ENCODE measurements around the gene TRAPPC14.

Gene TRAPPC14

DNA sequence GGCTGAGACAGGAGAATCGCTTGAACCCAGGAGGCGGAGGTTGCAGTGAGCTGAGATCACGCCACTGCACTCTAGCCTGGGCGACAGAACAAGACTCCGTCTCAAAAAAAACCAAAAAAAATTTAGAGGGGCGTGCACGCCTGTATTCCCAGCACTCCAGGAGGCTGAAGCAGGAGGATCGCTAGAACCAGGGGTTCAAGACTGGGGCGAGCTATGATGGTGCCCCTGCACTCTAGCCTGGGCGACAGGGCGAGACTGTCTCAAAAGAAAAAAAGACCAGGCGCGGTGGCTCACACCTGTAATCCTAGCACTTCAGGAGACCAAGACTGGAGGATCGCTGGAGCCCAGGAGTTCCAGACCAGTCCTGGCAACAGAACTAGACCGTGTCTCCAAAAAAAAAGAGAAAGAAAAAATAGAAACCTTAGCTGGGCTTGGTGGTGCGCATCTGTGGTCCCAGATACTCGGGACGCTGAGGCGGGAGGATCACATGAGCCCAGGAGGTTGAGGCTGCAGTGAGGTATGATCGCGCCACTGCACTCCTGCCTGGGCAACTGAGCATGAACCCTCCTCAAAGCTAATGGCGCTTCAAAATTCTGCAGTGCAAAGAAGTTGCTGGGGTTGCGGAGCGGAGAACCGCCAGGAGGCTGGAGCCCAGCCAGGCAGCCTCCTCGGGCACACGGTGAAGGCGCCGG lies 32.1 kb downstream of the TRAPPC14 start (continued):
- TF ChIP-seq ZNF600 (tag by site-specific recombination; IDR thresholded peaks at IDR 0.05), result peak; percentile 47; the same call in 1 of the 2 replicates
- TF ChIP-seq ZNF391 (tag by site-specific recombination; IDR thresholded peaks at IDR 0.05; ENCODE audit: borderline replicate concordance, low read depth), result 0 out of 2 replicates have a peak, but pooled peaks have one; percentile 14
- TF ChIP-seq, protein P1, sequence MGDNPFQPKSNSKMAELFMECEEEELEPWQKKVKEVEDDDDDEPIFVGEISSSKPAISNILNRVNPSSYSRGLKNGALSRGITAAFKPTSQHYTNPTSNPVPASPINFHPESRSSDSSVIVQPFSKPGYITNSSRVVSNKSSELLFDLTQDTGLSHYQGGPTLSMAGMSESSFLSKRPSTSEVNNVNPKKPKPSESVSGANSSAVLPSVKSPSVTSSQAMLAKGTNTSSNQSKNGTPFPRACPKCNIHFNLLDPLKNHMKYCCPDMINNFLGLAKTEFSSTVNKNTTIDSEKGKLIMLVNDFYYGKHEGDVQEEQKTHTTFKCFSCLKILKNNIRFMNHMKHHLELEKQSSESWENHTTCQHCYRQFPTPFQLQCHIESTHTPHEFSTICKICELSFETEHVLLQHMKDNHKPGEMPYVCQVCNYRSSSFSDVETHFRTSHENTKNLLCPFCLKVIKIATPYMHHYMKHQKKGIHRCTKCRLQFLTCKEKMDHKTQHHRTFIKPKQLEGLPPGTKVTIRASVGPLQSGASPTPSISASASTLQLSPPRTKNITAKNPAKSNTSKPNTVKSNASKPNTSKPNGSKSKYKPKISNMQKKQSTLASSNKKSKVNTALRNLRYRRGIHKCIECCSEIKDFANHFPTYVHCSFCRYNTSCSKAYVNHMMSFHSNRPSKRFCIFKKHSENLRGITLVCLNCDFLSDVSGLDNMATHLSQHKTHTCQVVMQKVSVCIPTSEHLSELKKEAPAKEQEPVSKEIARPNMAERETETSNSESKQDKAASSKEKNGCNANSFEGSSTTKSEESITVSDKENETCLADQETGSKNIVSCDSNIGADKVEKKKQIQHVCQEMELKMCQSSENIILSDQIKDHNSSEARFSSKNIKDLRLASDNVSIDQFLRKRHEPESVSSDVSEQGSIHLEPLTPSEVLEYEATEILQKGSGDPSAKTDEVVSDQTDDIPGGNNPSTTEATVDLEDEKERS (tag by site-specific recombination; IDR thresholded peaks at IDR 0.05), result peak; percentile 11; the same call in 1 of the 2 replicates
- TF ChIP-seq, protein P2, sequence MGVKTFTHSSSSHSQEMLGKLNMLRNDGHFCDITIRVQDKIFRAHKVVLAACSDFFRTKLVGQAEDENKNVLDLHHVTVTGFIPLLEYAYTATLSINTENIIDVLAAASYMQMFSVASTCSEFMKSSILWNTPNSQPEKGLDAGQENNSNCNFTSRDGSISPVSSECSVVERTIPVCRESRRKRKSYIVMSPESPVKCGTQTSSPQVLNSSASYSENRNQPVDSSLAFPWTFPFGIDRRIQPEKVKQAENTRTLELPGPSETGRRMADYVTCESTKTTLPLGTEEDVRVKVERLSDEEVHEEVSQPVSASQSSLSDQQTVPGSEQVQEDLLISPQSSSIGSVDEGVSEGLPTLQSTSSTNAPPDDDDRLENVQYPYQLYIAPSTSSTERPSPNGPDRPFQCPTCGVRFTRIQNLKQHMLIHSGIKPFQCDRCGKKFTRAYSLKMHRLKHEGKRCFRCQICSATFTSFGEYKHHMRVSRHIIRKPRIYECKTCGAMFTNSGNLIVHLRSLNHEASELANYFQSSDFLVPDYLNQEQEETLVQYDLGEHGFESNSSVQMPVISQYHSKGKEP (tag by site-specific recombination; IDR thresholded peaks at IDR 0.05), result peak; percentile 43; the same call in 1 of the 2 replicates

DNA sequence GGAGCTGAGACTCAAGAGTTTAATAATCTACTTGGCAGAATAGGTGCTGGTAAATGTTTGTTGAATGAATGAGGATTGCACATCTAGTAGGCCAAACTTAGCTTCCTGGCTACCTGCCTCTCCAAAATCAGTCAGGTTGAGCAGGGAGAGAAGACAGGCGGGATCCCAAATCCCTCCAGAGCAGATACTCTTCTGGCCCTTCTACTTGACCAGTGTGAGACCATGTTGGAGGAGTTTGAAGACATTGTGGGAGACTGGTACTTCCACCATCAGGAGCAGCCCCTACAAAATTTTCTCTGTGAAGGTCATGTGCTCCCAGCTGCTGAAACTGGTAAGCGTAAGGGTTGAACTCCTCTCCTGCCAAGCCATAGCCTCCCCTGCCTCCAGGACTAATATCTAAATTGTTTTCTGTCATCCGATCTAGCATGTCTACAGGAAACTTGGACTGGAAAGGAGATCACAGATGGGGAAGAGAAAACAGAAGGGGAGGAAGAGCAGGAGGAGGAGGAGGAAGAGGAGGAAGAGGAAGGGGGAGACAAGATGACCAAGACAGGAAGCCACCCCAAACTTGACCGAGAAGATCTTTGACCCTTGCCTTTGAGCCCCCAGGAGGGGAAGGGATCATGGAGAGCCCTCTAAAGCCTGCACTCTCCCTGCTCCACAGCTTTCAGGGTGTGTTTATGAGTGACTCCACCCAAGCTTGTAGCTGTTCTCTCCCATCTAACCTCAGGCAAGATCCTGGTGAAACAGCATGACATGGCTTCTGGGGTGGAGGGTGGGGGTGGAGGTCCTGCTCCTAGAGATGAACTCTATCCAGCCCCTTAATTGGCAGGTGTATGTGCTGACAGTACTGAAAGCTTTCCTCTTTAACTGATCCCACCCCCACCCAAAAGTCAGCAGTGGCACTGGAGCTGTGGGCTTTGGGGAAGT lies 34.0 kb downstream of the TRAPPC14 start:
- Histone ChIP-seq H3K9me3 (ENCODE audit: control insufficient read depth, insufficient read depth, low read depth, low read length) (no peaks in the 10 kb centered on the region), H3K27ac (ENCODE audit: extremely low read depth, low read depth, low read length) (no peak overlapping the region), H3K4me1 (ENCODE audit: control insufficient read depth, insufficient read depth, low read length) (peaks cover 3% of the 10 kb centered on the region), H3K4me3 (ENCODE audit: low read depth, low read length) (no peak overlapping the region), H3K36me3 (ENCODE audit: control insufficient read depth in 2 of 2, insufficient read depth in 1 of 2, low read length in 2 of 2) (peaks cover 0 to 13% of the 10 kb centered on the region in 2 experiments; a peak in 2 of 3 replicates)
- ChIA-PET CTCF (interaction anchor here (0.6 to 1.1 kb wide), 9 partner anchors 8 to 611 kb away, joined by 3 to 5 read pairs (median 4); no protein-coding TSS in a partner anchor), POLR2A (interaction anchor here (0.7 to 8.4 kb wide), 3 partner anchors 23 to 305 kb away, joined by 4 to 81 read pairs (median 4); partner anchors contain the start of genes AP4M1, MCM7 and MEPCE)
- TF ChIP-seq, protein P3, sequence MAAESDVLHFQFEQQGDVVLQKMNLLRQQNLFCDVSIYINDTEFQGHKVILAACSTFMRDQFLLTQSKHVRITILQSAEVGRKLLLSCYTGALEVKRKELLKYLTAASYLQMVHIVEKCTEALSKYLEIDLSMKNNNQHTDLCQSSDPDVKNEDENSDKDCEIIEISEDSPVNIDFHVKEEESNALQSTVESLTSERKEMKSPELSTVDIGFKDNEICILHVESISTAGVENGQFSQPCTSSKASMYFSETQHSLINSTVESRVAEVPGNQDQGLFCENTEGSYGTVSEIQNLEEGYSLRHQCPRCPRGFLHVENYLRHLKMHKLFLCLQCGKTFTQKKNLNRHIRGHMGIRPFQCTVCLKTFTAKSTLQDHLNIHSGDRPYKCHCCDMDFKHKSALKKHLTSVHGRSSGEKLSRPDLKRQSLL (tag by site-specific recombination; IDR thresholded peaks at IDR 0.05), result no peak
- TF ChIP-seq ZNF132 (tag by site-specific recombination; IDR thresholded peaks at IDR 0.05; ENCODE audit: borderline replicate concordance) (no peak), BCL11B (tag by site-specific recombination; IDR thresholded peaks at IDR 0.05; ENCODE audit: low read depth) (no peak), ZNF776 (tag by site-specific recombination; IDR thresholded peaks at IDR 0.05; ENCODE audit: borderline replicate concordance) (no peak), ZNF416 (tag by site-specific recombination; IDR thresholded peaks at IDR 0.05) (no peak), ZNF707 (tag by site-specific recombination; IDR thresholded peaks at IDR 0.05) (no peak), ZNF350 (tag by site-specific recombination; IDR thresholded peaks at IDR 0.05) (no peak), GLIS2 (tag by site-specific recombination; IDR thresholded peaks at IDR 0.05) (no peak)
- TF ChIP-seq, protein P4, sequence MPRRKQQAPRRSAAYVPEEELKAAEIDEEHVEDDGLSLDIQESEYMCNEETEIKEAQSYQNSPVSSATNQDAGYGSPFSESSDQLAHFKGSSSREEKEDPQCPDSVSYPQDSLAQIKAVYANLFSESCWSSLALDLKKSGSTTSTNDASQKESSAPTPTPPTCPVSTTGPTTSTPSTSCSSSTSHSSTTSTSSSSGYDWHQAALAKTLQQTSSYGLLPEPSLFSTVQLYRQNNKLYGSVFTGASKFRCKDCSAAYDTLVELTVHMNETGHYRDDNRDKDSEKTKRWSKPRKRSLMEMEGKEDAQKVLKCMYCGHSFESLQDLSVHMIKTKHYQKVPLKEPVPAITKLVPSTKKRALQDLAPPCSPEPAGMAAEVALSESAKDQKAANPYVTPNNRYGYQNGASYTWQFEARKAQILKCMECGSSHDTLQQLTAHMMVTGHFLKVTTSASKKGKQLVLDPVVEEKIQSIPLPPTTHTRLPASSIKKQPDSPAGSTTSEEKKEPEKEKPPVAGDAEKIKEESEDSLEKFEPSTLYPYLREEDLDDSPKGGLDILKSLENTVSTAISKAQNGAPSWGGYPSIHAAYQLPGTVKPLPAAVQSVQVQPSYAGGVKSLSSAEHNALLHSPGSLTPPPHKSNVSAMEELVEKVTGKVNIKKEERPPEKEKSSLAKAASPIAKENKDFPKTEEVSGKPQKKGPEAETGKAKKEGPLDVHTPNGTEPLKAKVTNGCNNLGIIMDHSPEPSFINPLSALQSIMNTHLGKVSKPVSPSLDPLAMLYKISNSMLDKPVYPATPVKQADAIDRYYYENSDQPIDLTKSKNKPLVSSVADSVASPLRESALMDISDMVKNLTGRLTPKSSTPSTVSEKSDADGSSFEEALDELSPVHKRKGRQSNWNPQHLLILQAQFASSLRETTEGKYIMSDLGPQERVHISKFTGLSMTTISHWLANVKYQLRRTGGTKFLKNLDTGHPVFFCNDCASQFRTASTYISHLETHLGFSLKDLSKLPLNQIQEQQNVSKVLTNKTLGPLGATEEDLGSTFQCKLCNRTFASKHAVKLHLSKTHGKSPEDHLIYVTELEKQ (tag by site-specific recombination; IDR thresholded peaks at IDR 0.05; ENCODE audit: borderline replicate concordance), result no peak
- TF ChIP-seq, protein P5, sequence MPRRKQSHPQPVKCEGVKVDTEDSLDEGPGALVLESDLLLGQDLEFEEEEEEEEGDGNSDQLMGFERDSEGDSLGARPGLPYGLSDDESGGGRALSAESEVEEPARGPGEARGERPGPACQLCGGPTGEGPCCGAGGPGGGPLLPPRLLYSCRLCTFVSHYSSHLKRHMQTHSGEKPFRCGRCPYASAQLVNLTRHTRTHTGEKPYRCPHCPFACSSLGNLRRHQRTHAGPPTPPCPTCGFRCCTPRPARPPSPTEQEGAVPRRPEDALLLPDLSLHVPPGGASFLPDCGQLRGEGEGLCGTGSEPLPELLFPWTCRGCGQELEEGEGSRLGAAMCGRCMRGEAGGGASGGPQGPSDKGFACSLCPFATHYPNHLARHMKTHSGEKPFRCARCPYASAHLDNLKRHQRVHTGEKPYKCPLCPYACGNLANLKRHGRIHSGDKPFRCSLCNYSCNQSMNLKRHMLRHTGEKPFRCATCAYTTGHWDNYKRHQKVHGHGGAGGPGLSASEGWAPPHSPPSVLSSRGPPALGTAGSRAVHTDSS (tag by site-specific recombination; IDR thresholded peaks at IDR 0.05), result peak; percentile 97
- TF ChIP-seq, protein P6, sequence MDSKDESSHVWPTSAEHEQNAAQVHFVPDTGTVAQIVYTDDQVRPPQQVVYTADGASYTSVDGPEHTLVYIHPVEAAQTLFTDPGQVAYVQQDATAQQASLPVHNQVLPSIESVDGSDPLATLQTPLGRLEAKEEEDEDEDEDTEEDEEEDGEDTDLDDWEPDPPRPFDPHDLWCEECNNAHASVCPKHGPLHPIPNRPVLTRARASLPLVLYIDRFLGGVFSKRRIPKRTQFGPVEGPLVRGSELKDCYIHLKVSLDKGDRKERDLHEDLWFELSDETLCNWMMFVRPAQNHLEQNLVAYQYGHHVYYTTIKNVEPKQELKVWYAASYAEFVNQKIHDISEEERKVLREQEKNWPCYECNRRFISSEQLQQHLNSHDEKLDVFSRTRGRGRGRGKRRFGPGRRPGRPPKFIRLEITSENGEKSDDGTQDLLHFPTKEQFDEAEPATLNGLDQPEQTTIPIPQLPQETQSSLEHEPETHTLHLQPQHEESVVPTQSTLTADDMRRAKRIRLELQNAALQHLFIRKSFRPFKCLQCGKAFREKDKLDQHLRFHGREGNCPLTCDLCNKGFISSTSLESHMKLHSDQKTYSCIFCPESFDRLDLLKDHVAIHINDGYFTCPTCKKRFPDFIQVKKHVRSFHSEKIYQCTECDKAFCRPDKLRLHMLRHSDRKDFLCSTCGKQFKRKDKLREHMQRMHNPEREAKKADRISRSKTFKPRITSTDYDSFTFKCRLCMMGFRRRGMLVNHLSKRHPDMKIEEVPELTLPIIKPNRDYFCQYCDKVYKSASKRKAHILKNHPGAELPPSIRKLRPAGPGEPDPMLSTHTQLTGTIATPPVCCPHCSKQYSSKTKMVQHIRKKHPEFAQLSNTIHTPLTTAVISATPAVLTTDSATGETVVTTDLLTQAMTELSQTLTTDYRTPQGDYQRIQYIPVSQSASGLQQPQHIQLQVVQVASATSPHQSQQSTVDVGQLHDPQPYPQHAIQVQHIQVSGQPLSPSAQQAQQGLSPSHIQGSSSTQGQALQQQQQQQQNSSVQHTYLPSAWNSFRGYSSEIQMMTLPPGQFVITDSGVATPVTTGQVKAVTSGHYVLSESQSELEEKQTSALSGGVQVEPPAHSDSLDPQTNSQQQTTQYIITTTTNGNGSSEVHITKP (tag by site-specific recombination; IDR thresholded peaks at IDR 0.05), result peak; percentile 50

Measured in HEK293 (cell line).